Measurements from ENCODE around the gene ZIM2.

The ZIM2 gene

DNA sequence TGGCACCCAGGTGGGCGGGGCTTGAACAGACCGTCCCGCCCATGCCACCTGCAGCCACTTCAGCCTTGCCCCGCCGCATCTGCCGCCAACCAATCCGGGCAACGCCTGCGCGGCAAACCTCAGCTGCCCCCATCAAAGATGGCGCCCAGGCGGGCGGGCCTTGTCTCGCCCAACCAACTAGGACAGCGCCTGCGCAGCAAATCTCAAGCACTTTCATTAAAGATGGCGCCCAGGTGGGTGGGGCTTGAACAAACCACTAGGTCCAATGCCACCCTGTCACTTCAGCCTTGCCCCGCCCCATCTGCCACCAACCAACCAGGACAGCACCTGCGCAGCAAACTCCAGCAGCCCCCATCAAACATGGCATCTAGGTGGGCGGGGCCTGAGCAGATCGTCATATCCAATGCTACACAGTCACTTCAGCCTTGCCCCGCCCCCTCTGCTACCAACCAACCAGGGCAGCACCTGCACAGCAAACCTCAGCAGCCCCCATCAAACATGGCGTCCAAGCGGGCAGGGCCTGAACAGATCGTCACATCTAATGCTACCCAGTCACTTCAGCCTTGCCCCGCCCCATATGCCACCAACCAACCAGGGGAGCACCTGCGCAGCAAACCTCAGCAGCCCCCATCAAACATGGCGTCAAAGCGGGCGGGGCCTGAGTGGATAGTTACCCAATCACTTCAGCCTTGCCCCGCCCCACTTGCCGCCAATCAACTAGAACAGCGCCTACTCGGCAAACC, 1.4 kb downstream of the ZIM2 start:
- DNase-seq (ENCODE audit: low read depth in 2 of 2) = no peak

DNA sequence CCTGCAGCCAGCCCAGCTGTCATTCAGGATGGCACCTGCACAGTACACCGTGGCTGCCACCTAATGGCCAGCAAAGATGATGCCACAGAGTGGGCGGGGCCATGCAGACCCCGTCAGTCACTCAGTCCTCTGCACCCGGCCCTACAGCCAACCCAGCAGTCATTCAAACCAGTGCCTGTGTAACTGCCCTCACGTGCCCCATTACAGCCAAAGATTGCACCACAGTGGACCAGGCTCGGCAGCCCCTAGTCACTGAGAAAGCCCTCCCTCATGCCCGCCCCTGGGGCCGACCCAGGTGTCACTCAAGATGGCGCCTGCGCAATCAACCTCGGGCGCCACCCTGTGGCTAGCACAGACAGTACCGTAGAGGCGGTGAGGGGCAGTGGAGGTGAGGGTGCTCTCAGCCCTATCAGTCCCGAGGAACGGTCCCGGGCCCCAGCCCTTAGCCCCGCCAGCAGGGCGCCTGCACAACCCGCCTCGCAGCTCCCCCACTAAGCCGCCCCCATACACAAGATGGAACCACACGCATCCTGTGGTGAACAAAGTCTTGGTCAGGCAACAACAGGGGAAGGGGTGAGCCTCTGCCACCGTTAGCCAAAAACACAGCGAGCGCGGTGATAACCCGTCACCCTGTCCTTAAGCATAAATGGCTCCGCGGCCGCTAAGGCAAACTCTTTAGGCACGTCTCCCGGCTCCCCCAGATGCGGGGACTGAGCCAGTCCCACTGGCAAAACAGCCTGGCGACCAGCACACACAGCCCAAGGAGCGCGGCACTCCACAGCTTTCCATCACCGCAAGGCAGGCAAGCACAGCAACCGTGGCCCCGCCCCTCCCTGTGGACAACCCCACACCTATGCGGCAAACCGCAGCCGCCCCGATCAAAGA, 2.3 kb downstream of the ZIM2 start:
- no peak for DNase-seq (ENCODE audit: low read depth in 2 of 2)

DNA sequence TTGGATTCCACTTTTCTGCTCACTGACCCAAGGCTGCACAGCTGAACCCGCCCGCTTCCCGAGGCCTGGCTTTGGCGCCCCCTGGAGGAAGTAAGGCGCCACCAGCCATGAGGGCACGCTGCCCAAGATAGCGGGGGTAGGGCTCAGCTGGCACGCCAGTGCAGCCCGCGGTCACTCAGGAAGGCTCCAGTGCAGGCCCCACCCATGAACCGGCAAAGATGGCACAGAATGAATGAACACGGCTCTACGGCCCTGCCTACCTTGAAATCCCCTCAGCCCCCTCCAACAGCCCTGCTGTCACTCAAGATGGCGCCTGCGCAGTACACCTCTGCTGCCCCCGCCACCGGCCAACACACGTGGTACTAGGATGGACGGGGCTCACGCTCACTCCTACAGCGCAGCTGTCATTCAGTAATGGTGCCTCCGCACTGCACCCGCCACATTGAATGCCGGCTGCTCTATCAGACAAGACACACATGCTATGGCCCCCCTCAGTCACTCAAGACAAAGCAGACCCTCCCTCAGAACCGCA, 3.0 kb downstream of the ZIM2 start:
- no peak for DNase-seq (ENCODE audit: low read depth in 2 of 2)

DNA sequence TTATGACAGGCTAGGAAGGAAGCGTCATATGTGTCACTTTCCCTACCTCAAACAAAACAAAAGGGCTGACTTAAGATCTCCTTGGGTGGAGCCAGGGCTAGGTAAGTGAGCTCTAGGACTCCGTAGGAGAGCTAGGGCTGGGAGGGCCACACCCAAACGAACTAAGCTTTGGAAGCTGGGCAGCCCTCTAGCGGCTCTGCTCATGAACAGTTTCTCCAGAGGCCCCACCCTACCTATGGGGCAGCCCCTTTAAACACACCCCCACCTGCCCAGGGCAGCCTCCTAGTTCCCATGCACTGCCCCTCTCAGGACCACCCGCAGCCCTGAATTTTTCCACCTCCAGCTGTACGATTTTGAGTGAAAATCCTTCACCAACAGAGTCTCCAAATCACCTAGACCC, 3.5 kb downstream of the ZIM2 start:
- DNase-seq (ENCODE audit: low read depth in 2 of 2) = no peak

DNA sequence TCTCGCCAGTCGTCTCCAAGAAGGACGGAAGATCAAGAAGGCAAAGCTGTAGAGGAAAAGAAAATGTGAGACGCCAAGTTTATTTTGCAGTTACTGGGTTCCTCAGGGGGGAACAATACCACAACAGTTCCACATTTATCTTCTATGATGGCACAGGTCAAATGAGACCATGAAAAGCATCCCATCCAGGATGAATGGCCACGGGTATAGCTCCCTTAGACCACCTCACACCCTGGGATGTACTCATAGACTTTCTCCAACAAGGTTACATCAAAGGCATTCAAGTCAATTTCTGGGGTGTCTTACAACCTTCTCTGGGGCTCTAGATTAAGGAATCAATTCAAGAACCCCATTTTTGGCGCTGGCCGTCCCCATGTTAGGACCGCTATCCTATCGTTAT, 4.5 kb downstream of the ZIM2 start:
- no peak for DNase-seq (ENCODE audit: low read depth in 2 of 2)

DNA sequence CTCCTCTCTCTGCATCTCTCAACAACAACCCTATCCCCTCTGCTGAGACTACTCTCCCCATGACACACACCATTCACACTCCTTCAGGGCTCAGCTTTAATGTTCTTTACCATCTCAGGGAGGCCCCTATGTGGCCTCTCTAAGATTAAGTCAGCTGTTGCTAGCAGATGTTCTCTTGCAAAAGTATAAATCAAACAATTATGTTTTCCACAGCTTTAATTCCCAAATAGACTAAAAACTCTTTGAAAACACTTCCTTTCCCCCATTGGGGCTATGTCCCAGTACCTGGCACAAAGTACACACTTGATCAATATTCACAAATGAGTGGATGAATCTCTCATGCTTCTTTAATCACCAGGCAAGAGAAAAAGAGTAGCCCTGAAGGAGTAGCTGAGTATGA, 5.1 kb downstream of the ZIM2 start:
- DNase-seq (ENCODE audit: low read depth in 2 of 2) = no peak

DNA sequence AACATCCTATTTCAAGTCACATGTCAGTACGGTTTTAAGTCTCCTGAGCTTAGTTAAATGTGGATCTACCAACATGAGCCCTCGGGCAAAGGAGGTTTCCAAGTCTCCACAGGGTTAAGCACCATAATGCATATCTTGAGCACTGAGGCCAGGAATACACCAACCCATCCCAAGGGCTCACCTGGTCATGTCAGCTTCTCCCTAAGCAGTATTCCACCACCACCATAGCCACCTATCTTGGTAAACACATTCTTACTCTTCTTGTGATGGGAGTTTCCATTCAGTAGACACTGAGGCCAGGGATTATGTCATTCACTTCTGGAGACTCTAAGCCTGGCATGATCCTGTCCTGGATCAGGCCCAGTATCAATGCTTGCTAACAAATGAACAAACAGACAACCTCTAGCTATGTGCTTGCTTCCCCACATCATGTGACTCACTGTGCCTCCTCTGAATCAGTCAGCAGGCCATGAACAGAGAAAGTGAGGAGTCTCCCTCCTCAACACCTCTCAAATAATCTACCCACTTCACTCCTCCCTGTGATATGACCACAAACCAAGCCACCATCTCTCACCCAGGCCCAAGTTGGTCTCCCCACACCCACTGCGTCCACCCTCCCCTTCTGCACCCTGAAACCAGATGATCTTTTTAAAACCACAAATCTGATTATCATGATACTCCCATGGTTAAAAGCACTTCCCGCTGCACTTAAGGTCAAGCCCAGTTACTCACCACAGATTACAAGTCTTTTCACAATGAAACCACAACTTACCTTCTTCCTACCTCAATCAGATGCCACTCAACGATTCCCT, 5.8 kb downstream of the ZIM2 start:
- DNase-seq (ENCODE audit: low read depth in 2 of 2) = no peak

DNA sequence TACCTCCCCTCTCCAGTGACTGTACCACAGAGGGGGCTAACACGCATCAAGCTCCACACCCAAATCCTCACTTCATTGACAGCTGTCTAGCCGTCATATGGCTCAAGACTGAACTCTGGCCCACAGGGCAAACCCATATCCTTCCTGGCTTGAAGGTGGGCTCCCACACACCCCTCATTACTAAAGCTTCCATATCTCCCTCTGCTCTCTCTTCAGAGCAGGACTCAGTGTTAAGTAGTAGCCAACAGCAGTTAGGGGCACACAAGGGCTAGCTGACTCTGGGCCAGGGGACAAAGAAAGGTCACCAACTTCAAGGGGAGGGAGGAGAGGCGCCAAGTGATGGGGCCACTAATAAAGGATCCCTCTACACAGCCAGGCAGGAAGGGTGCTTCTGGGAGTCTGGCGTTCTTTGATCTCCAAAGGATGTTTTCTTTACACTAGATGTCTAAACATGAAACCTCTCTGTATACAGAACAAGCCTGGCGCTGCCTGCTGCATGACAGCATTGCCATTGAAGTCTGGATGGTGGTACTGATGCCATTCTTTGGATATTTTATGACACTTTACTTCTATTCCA, 8.1 kb downstream of the ZIM2 start:
- no peak for DNase-seq (ENCODE audit: low read depth in 2 of 2)

DNA sequence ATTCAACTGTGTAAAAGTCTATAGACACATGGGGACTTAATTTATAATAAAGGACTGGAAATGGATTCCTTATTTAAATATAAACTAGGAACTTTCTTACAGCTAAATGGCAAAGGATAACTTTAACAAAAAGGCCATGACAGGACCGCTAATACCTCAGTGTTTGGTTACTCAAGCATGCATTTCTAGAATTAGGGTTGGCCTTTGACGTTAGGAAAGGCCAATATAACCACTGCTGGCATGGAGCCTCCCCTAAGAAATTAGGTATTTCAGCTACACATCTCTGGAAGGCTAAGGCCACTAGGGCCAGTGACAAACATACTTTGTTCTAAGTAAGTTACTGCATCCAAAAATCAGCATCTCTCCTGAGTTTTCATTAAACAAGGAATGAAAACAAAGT, 9.3 kb downstream of the ZIM2 start:
- DNase-seq (ENCODE audit: low read depth in 2 of 2) = no peak

DNA sequence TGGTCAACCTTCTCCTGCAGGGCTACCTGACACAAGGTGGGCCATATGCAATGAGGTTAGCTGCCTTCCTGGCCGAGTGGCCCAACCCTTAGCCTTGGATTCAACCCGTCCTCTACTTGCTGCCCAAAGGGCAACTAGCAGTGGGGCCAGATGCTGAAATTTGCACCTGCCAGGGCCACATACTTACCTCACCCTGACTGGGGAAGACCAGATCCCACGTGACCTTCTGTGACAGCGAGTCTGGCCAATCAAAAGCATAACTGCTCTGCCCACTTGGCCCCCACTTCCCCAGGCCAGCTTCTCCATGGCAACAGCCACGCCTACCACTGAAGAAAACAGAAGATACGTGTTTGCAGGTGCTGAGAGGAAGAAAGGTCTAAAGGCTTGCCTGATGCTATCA, 10.9 kb downstream of the ZIM2 start:
- no peak for DNase-seq (ENCODE audit: low read depth in 2 of 2)

DNA sequence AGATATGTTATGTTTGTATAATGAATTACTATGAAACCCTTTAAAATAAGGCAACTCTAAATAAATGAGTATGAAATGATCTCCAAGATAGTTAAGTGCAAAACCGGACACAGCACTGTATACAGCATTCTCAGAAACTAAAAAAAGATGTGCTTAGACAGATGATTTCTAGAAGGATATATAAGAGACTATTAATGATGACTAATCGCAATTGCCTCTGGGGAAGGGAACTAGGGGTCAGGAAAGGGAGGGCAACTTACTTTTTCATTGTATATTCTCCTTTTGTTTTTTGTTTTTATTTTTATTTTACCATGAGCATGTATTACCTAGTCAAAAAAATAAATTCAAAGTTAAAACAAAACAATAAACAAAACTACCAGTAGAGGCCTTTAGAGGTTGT, 12.8 kb downstream of the ZIM2 start:
- DNase-seq (ENCODE audit: low read depth in 2 of 2) = no peak

DNA sequence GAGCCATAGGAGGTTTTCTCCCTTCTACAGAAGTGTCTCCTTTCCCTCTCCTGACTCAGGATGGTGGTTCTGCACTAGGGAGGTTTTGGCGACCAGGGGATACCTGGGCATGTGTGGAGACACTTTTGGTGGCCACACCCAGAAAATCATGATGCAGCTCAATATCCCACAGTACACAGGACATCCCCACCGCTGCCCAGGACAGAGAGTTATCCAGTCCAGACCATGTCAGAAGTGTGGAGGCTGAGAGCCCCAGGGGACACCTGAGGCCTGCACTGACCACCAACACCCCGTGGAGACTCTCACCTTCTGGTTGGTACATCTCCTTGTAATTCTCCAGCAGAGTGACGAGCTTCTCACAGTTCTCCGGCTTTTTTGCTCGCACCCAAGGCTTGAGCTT, 16.6 kb downstream of the ZIM2 start:
- no peak for DNase-seq (ENCODE audit: low read depth in 2 of 2)

DNA sequence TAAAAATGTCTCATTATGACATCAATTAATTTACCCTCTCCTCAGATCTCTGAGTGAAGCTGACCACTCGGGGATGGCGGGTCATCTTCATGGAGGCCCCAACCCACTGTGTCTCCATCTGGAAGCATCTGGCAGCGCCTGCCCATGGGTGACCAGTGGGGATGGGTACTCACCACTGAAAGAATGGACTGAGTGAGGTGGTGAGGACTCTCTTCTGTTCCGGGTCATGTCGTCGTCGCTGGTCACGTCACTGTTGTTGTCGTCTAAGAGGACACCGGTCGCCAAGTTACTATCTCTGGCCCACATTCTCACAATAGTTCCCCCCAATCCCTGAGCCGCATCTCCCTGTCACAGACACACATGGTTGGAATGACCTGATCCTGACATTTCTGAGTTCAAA, 17.1 kb downstream of the ZIM2 start:
- DNase-seq (ENCODE audit: low read depth in 2 of 2) = no peak

DNA sequence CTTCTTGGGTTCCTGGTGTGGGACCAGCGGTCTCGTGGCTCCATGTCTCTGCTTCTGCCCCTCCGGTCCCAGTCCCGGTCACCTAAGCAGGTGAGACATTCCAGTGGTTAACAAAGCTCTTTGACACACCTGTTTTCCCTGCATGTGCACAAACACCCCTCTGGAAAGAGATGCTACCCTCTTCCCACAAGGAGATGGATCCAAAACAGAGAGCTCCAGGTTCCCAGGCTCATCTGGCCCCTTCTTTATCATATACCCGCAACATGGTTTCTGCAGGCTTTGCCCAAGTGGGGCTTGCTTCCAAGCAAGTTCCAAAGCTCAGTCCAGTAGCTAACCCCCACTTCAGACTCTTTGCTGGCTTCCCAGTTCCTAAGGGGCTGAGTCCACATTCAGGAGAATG, 17.8 kb downstream of the ZIM2 start:
- DNase-seq (ENCODE audit: low read depth in 2 of 2) = no peak

DNA sequence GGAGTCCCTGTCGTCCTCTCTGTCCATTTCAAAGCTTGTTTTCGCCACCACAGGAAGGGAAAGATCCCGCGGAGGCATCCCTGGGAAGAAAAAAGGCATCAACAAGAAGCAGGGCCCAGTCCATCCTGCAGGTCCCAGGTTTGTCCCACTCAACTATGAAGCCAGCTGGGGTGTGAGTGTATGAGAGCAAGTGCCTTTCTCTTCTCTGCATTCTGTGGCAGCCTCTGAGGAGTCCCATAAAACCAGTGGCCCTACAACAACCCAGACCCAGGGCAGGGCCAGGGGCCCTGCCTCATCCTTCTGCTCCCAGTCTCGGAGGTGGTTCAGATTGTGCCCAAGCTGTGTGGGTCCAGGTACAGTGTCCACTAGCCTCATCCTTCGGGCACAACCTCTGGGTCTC, 18.9 kb downstream of the ZIM2 start:
- DNase-seq (ENCODE audit: low read depth in 2 of 2) = no peak

DNA sequence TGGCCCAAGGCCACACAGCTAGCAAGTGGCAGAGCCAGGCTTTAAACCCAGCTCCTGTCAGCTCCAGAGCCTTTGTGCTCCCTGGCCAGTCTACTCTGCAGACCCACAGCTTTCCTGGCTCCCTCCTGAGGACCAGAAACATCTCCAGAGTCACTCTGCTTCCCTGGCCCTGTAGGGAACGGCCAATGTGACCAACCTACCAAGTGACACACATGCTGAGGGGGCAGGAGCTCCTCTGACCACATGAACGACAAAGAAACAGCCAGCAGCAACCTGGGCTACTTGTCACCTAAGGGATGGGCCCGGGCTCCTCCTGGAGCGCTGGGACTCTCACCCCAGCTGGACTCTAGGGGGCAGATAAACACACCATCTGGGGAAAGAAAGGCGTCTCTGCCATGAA, 19.3 kb downstream of the ZIM2 start:
- no peak for DNase-seq (ENCODE audit: low read depth in 2 of 2)

DNA sequence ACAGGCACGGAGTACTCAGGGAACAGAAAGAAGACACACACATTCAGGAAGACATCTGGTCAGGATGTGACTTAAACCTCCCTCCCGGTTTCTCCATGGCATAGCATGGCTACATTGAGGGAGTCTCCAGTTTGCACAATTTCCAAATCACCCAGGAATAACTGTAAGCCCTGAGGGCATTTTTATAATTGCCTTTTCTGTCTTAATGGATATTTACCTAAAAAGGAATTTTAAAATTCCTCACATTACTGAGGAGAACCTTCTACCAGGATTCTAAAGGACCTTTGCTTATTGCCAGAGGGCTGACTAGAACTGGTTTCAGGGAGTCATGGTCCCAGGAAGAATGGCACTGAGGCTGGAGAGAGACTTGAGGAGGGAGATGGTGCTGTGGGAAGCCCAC, 21.4 kb downstream of the ZIM2 start:
- DNase-seq (ENCODE audit: low read depth in 2 of 2) = no peak

DNA sequence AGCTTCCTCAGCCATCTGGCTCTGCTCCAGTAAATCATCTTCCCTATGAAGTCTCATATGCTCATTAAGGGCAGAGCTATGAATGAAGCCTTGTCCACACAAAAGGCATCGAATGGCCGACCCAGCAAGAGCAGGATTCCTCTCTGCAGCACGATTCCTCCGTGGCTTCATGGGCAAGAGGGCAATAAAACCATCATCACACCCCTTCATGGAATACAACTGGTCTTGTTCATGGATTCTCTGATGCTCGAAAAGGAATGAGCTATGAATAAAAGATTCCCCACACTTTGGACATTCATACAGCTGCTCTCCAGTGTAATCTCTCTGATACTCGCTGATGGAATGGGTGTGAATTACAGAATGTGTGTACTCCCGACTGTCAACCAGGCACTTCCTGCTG, 25.9 kb downstream of the ZIM2 start:
- DNase-seq (ENCODE audit: low read depth in 2 of 2) = no peak

DNA sequence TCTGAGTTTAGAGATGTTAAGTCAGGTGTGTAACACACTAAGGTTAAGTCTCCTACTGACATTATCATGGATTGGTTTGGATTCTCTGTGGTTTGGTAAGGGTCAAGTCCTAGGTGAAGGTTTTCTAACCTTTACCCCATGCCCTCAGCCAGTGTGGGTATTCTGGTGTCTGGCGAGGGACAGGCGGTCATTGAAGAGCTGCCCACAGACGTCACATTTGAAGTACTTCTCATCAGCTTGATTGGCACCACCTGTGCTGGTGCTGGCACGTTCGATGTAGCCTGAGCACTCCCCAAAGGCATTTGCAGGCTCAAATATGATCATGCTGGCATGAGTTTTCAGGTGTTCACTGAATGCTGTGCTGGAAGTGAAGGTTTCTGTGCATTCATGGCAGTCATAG, 27.0 kb downstream of the ZIM2 start:
- DNase-seq (ENCODE audit: low read depth in 2 of 2) = no peak

DNA sequence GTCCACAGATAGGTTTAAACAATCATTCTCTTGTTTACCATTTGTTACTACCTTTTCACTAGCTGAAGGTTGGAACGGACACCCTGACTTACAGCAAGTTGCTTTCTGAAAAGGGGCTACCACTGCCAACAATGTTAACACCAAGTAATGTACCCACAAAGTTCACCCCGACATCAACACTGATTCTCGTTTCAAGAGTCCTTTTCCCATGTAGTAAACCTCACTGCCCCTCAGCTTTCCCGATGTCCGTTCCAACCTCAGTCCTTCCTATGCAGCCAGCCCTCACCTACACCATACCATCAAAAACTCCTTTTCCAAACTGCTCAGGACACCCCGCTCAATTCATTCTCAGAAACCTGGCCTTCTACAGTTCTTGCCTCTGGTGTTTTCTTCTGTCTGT, 29.0 kb downstream of the ZIM2 start:
- no peak for DNase-seq (ENCODE audit: low read depth in 2 of 2)

DNA sequence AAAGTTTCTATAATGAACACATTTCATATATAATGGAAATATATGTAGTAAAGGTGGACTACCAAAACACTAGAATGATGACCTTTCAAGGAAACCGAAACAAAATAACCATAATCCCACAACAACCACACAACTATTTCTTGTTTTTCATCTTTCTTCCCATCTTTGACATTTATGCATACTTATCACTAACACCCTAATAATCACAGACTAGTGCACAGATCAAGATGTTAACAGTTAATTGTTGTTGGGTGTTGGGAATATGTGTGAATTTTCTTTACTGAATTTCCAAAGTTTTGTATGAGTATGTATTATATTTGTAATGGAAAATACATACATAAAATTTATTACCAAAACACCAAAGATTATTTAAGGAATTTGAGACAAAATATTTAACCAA, 30.3 kb downstream of the ZIM2 start:
- no peak for DNase-seq (ENCODE audit: low read depth in 2 of 2)

Measured in activated CD8-positive, alpha-beta memory T cell treated with anti-CD3 and anti-CD28 coated beads for 4 hours (primary cell).